GM21737 (cell line): Measurements from ENCODE around the gene CHMP4B.
A peak's percentile ranks its signal among the peaks of the same experiment; 100 is the strongest.

Experiments used
- ATAC-seq: cut with Tn5 transposase; IDR thresholded peaks from one replicate; pipeline ENCODE4 v1.9.1; 2021; ENCODE audit warnings: mild to moderate bottlenecking, moderate library complexity; ENCODE audit not compliant: unreplicated experiment

Gene CHMP4B, protein sequence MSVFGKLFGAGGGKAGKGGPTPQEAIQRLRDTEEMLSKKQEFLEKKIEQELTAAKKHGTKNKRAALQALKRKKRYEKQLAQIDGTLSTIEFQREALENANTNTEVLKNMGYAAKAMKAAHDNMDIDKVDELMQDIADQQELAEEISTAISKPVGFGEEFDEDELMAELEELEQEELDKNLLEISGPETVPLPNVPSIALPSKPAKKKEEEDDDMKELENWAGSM

DNA sequence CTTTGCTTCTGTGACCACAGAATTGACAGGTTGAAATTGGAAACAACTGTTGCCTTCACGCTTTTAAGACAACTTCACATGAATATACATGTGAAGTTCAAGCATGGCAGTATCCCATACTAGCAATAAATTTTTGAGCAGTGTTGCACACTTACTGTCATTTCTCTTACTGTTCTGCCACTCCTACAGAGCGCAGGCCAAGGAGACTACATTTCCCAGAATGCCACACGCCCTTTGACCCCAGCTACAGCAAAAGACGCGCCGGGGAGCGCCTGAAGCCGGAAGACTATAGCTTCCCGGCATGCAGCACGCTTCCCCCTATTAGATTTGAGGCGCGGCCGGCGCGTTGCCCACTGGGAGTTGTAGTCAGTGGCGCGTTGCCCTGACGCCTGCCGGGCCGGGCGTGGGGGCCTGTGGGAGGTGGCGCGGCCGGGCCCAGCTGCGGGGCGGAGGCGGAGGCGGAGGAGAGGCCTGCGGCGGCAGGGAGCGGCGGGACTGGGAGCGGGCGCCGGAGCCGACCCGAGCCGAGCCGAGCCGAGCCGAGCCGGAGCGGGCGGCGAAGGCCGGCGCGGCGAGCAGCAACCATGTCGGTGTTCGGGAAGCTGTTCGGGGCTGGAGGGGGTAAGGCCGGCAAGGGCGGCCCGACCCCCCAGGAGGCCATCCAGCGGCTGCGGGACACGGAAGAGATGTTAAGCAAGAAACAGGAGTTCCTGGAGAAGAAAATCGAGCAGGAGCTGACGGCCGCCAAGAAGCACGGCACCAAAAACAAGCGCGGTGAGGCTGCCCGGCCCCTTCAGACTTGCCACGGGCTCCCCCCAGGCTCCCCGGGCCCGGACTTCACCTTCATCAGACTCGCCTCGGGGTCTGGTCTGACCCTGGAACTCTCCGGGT lies at the start of gene CHMP4B:
Gene CHMP4B, plus strand, starts transcription at position 464 of the 891 bp plus-strand sequence. Its CDS starts 121 bp downstream, at position 585.
- peak; percentile 96 for ATAC-seq

DNA sequence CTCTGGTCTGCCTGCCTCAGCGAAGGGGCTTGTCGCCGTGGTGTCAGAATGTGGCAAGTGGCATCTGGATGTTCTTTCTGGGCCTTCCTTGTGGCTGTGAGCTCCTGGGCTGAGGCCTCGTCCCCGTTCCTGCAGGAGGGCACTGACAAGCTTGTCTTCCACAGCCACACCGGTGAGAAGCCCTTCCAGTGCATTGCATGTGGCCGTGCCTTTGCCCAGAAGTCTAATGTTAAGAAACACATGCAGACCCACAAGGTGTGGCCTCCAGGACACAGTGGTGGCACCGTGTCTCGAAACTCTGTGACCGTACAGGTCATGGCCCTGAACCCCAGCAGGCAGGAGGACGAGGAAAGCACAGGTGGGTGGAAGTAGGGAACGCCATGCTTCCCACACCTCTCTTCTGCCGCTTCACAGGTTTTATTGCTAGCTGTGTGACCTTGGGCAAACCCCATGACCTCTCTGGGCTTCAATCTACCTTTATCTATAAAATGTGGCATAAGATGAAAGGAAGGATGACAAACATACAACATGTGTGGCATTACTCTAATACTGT lies 49.4 kb upstream of the CHMP4B start:
- no peak for ATAC-seq

DNA sequence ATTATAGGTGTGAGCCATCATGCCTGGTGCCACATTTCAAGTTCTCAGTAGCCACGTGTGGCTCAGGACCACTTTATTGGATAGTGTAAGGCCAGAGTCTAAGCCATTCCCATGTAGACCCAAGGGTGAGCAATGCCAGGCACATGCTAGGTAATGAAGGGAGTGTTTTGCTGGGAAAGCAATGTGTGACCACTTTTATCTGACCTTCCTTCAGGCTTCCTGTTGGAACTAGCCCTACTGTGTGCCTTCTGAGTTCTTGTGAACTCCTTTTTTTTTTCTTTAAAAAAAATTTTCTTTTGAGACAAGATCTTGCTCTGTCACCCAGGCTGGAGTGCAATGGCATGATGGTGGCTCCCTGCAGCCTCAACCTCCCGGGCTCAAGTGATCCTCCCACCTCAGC lies 46.0 kb upstream of the CHMP4B start:
- ATAC-seq = no peak

DNA sequence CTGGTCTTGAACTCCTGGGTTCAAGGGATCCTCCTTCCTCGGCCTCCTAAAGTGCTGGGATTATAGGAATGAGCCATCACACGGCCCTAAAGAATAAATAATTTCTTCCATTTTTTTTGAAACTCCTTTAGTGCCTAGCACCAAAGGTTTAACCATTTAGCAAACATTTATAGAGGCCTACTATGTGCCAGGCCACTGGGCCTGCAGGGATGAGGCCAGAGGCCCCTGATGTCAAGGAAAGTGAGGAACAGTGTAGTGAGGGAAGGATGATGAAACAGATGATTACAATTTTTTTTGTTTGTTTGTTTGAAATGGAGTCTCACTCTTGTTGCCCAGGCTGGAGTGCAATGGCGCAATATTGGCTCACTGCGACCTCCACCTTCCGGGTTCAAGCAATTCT lies 45.6 kb upstream of the CHMP4B start:
- ATAC-seq = no peak

DNA sequence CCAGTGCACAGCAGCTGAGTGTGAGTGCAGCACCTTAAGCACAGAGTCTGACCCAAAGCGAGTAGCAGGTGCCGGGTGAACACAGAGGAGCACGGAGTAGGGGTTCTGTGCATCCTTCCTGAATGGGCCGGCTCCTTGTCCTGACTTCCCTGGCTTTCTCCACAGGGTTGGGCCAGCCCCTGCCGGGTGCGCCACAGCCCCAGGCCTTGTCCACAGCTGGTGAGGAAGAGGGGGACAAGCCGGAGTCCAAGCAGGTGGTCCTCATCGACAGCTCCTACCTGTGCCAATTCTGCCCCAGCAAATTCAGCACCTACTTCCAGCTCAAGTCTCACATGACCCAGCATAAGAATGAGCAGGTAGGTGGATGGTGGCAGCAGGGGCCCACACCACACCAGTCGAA lies 44.5 kb upstream of the CHMP4B start:
- ATAC-seq = no peak

DNA sequence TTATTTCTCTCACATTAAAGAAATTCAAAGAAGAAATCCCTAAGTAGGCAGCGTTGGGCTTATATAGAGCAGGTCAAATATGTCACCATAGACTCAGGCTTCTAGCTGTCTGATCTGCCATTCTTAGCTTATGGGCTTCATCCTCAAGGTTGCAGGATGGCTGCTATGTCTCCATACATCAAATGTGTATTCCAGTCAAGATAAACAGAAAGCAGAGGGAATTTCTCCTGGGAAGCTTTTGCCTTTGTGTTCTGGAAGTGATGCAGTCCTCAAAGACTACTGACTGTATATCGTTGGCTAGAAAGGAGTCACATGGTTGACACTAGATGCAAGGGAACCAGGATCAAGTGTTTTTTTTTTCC lies 43.4 kb upstream of the CHMP4B start:
- ATAC-seq = no peak

DNA sequence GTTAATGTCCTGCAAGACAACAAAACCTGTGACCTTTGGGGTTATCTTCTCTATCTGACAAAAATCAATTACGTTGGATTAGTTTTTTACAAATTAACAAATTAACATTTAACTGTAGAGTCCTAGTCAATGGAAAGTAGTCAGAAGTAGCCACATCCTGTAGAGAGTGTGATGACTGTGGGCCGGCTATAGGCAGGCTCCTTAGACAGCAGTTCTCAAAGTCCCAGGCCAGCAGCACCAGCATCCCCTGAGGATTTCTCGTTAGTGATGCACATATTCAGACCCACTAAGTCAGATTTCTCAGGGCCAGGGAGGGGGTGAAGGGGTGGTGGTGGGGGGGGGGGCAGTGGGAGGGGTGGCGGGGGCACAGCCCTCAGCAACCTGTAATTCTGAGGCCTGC lies 42.1 kb upstream of the CHMP4B start:
- no peak for ATAC-seq

DNA sequence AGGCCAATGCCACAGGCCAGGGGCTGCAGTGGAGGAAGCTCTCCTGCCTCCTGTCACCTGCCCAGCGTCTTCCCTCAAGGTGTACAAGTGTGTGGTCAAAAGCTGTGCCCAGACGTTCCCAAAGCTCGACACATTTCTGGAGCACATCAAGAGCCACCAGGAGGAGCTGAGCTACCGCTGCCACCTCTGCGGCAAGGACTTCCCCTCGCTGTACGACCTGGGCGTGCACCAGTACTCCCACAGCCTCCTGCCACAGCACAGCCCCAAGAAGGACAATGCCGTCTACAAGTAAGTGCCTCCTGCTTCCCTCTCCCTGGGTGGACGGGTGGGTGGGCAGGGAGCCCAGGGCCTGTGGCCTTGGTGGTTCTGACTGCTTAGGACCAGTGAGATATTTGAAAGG lies 41.1 kb upstream of the CHMP4B start:
- no peak for ATAC-seq

DNA sequence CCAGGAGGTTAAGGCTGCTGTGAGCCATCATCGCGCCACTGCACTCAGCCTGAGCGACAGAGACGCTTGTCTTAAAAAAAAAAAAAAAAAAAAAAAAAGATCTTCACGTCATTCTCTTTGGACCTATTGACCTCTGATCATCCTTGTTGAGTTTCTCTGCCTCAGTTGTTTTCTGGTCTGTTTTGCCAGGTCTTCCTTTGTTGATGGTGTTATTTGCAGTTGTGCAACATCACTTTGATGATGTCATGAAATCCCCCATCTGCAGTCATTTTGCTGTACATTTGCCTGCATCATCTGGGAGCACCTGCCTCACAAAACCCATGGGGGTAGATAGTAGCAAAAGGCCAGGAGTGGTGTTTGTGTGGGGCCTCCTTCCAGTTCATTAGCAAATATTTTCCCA lies 39.2 kb upstream of the CHMP4B start:
- no peak for ATAC-seq

DNA sequence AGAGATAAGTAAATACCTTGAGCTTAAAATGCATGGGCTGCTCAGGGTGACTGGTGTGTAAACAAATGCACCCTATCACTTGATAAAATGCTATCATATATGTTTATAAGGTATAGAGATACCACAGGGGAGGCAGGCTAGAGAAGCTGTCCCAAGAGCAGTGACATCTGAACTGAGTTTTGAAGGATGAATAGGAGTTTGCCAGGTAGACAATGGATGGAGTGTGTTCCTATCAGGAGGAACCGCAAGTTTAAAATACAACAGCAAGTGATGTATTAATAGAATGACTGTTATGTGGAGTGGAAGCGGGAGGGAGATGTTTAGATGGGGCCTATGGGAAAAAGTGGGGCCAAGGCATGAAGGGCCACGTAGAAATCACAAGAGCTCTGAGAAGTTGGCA lies 38.7 kb upstream of the CHMP4B start:
- no peak for ATAC-seq

DNA sequence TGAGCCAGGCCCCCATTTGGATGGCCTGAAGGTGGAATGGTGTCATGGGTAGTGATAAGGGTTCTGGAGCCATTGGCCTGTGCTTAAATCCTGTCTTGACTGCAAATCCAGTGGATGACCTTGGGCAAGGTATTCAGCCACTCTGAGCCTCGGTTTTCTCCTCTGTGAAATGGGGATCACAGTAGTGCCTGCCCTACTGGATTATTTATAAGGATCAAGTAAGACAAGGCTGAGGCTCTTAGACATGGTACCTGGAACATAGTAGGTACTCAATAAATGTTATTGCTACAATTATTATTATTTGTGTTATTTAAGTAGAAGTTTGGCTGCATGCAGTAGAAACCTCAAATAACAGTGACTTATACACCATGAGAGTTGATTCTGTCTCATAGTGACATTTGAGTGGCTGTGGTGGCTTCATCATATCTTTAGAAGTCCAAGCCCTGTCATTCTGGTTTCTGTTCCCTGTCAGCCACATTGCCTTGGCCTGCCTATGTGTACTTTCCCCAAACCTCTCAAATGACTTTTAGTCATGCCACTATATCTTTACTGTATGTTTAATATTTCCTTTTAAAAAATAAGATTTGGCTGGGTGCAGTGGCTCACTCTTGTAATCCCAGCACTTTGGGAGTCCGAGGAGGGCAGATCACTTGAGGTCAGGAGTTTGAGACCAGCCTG lies 37.6 kb upstream of the CHMP4B start:
- ATAC-seq = peak; percentile 45

DNA sequence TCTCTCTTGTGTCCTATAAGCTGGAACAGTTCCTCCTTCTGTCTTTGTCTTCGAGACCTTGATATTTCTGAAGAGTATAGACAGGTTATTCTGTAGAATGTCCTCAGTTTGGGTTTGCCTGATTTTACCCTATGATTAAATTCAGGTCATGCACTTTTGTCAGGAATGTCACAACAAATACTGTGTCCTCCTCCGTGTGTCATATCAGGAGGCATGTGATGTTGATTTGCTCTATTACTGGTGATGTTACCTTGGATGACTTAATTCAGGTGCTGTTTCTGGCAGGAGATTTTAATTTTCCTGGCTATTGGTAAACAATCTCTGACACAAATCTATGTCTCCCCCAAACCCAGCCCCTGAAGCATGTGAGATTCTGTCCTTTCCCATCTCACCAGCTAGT lies 33.3 kb upstream of the CHMP4B start:
- ATAC-seq = no peak

DNA sequence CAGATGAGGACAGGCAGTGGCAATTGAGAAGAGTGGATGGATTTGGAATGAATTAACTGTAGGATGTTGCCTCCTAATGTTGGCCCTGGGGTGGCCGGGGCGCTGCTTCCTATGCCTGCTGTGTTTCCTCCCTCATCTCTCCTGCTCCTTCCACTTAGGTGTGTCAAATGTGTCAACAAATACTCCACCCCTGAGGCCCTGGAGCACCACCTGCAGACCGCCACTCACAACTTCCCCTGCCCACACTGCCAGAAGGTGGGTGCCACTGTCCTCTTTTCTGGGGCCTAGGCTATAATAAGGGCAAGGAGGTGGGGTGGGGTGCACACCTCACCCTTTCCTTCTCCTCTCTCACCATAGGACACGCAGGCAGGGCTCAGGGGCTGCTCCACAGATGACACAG lies 30.0 kb upstream of the CHMP4B start:
- no peak for ATAC-seq

DNA sequence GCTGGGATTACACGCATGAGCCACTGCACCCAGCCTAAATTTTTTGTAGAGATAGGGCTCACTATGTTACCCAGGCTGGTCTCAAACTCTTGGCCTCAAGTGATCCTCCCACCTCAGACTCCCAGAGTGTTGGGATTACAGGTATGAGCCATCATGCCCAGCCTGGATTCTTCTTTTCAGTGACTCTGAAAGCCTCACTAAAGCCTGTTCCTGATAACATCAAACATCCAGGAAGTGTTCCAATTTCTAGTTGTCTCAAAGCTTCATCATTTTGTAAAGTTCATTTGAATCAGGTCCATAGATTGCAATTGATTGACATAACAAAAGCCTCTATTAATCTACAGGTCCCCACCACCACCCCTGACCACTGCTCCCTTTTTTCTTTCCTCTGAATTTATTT lies 29.2 kb upstream of the CHMP4B start:
- ATAC-seq = no peak

DNA sequence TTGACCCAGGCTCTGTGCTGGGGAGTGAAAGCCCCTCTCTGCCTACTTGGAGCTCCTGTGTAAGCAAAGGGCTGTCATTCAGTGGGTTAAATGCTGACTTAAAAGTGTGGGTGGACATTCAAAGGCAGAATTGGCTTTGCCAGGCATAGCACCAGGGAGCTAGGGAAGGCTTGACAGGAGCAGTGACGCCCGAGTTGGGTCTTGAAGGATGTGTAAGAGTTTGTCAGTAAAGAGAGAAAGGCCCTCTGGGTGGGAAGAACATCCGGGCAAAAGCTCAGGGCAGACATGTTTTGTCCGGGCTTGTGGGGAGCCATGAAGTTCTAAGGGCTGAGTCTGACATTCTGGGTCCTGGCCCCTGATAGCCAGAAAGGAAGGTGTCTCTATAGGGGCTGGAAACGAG lies 27.9 kb upstream of the CHMP4B start:
- ATAC-seq = no peak

DNA sequence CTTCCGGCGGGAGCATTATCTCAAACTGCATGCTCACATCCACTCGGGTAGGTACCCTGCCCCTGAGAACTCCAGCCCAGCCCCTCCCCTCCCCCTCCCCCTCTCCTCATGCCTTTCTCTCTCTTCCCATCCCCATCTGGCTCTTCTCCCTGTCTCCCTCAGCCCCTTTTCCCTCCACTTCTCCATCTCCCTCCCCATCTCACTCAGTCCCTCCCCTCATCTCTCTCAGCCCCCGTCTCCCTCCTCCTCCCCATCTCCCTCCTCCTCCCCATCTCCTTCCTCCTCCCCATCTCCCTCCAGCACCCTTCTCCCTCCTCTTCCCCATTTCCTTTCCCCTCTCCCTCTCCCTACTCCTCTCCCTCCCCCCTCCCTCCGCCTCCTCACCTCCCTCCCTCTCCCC lies 27.3 kb upstream of the CHMP4B start:
- no peak for ATAC-seq

DNA sequence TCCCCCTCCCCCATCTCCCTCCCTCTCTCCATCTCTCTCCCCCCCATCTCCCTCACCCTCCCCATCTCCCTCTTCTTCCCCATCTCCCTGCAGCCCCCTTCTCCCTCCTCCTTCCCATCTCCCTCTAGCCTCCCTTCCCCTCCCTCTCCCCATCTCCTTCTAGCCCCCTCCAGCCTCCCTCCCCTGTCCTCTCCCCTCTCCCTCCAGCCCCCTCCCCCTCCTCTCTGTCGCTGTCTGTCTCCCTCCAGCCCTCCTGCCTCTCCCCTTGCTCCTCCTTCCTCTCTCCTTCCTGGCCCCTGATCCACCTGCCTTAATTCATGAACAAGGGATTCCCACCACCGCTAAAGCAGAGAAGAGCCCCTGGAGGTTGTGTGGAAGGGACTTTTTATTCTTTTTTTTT lies 26.9 kb upstream of the CHMP4B start:
- ATAC-seq = no peak

DNA sequence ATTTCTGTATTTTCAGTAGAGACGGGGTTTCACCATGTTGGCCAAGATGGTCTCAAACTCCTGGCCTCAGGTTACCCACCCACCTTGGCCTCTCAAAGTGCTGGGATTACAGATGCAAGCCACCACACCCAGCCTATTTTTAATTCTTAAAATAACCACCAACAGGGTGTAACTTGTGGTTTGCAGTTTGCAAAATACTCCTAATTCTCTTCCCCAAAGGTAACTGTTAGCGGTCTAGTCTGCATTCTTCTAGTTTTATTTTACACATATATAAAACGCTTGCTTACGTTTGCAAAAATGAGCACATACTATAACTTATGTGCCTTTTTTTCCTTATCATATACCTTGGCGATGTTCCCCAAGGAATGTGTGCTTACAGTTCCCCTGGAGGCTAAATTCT lies 25.6 kb upstream of the CHMP4B start:
- no peak for ATAC-seq

DNA sequence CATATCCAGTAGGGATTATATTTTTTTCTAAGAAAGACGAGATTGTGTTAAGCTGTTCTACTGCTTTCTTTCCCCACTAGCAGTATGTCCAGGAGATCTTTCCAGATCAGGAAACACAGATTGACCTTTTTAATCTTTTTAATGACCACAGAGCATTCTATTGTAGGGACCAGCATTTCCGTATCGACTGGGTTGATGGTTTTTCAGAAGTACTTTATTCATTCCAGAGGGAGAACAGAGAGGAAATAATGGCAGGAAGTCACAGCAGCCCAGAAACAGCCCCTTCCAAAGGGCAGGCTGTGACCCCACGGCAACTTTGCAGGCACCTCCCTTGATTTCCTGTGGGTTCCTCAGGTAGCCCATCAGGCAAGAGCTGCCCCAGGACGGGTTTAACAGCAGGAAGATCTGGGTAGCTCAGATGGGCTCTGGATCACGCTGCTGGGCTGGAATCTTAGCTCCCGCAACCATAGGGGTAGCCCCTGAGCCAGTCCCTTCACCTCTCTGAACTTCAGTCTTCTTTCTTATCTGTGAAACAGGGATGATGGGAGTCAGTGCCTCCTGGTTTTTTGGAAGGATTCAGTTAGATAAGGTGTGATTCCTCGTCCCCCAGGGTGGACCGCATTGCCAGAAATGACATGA lies 23.8 kb upstream of the CHMP4B start:
- no peak for ATAC-seq

DNA sequence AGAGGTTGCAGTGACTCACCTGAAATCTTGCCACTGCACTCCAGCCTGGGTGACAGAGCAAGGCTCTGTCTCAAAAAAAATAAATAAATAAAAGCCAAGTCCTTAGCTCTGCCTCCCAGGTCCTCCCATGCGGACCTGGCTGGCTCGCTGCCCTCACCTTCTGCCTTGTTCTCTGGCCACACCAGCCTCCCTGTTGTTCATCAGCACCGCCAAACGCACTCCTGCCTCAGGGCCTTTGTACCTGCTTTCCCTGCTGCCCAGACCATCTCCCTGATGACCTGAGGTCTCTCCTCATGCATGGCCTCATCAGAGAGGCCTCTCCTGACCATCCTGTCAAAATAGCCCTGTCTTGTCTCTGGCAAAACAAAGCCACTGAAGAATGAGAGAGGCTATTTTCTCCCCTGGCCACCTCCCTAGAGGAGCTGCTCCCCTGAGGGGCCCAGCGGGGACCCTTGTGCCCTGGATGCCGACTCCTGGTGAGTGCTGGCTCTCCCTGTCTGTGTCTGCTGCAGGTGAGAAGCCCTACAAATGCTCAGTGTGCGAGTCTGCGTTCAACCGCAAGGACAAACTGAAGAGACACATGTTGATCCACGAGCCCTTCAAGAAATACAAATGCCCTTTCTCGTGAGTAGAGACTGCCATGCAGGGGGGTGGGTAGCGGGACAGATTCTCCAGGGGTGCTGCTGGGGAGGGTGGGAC lies 22.6 kb upstream of the CHMP4B start:
- ATAC-seq = no peak
